ENCODE data around the gene OR6C6.
"Not testable (repeated sequence)": the region's sequence is repeated elsewhere in the genome, so short reads cannot be mapped to it uniquely, and the experiment has no call there.

OR6C6 gene

DNA sequence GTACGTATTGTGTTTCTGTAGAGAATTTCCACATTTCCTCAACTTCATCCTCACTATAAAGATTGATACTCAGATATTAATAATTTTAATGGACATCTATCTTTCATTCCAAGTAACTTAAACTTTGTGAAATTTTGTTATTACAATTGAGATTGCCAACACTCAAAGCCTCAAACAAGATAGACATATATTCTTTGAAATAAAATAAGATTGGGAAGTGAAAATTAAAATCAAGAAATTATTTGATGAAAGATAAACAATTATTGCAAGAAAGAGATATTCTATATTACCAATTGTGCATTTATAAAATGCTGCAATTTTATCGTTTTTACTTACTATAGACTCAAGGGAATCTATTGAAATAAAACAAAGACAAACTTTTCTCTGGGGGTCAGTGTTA is at the start of gene OR6C6:
Gene OR6C6 (minus strand): TSS at position 101 of the 400 bp plus-strand sequence. CDS start 1,337 bp downstream, outside the sequence.
- H3K4me1 Mint-ChIP-seq (ENCODE audit: low read depth) = no peaks in the 10 kb centered on the region

GRCh38 chr12:55336002-55336401 is 39.6 kb upstream of the OR6C6 start:
- H3K36me3 Mint-ChIP-seq (ENCODE audit: low read depth) = no peaks in the 10 kb centered on the region
- H3K4me1 Mint-ChIP-seq (ENCODE audit: low read depth) = no peaks in the 10 kb centered on the region
- no peak overlapping the region for H3K4me3 Mint-ChIP-seq
- no peak for DNase-seq
- no peaks in the 10 kb centered on the region for H3K9me3 Mint-ChIP-seq
- no peak overlapping the region for H3K27ac Mint-ChIP-seq
- H3K27me3 Mint-ChIP-seq = peaks cover 27% of the 10 kb centered on the region

More for the DNA sequence above, at the start of gene OR6C6:
- no peaks in the 10 kb centered on the region for H3K36me3 Mint-ChIP-seq (ENCODE audit: low read depth)
- no peak within 1 kb of the TSS for H3K27ac Mint-ChIP-seq
- no peak for DNase-seq
- no peak within 1 kb of the TSS for H3K4me3 Mint-ChIP-seq
- peaks cover 35% of the 10 kb centered on the region for H3K27me3 Mint-ChIP-seq
- no peaks in the 10 kb centered on the region for H3K9me3 Mint-ChIP-seq

- Mint-ChIP-seq H3K36me3 (ENCODE audit: low read depth) (no peaks in the 10 kb centered on the region), H3K27ac (no peak within 1 kb of the TSS), H3K4me1 (ENCODE audit: low read depth) (no peaks in the 10 kb centered on the region), H3K4me3 (no peak within 1 kb of the TSS), H3K9me3 (no peaks in the 10 kb centered on the region), H3K27me3 (peaks cover 28% of the 10 kb centered on the region)
- DNase-seq = no peak
Measured at GRCh38 chr12:55330446-55330845, 34.1 kb upstream of the OR6C6 start, which contains the start of gene OR6C3. OR6C3 (plus strand) TSS chr12:55330746; CDS start chr12:55331701, 955 bp downstream.

DNA sequence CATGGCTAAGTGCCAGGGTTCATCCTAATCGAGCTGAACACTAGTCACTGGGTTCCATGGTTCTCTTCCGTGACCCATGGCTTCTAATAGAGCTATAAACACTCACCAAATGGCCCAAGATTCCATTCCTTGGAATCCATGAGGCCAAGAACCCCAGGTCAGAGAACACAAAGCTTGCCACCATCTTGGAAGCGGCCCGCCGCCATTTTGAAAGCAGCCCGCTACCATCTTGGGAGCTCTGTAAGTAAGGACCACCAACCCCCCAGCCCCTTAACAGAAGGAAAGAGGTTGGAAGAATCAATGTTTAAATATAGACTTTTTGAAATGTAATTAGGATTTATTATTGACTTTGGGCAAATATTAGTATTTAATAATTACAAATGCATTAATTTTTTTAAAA is 29.4 kb upstream of the OR6C6 start:
- peaks cover 32% of the 10 kb centered on the region for H3K27me3 Mint-ChIP-seq
- not testable (repeated sequence) for H3K4me1 Mint-ChIP-seq (ENCODE audit: low read depth); H3K9me3 Mint-ChIP-seq; H3K36me3 Mint-ChIP-seq (ENCODE audit: low read depth); H3K27ac Mint-ChIP-seq; H3K4me3 Mint-ChIP-seq; DNase-seq

- Mint-ChIP-seq H3K36me3 (ENCODE audit: low read depth) (no peaks in the 10 kb centered on the region), H3K27me3 (peaks cover 27% of the 10 kb centered on the region), H3K4me1 (ENCODE audit: low read depth) (no peaks in the 10 kb centered on the region), H3K27ac (no peak overlapping the region), H3K4me3 (no peak overlapping the region), H3K9me3 (peaks cover 5% of the 10 kb centered on the region)
- no peak for DNase-seq
Measured at GRCh38 chr12:55320201-55320600, 23.8 kb upstream of the OR6C6 start.

GRCh38 chr12:55314043-55314442 is 17.7 kb upstream of the OR6C6 start, which contains the start of gene OR6C1:
OR6C1 (plus strand) TSS chr12:55314343; CDS start chr12:55320600, 6,257 bp downstream.
- H3K4me3 Mint-ChIP-seq = no peak within 1 kb of the TSS
- H3K9me3 Mint-ChIP-seq = peaks cover under 1% of the 10 kb centered on the region
- DNase-seq = no peak
- no peaks in the 10 kb centered on the region for H3K4me1 Mint-ChIP-seq (ENCODE audit: low read depth)
- H3K36me3 Mint-ChIP-seq (ENCODE audit: low read depth) = no peaks in the 10 kb centered on the region
- H3K27ac Mint-ChIP-seq = no peak within 1 kb of the TSS
- peaks cover 22% of the 10 kb centered on the region for H3K27me3 Mint-ChIP-seq

GRCh38 chr12:55289999-55290398 is 6.4 kb downstream of the OR6C6 start:
- no peak overlapping the region for H3K27ac Mint-ChIP-seq

GRCh38 chr12:55280991-55281390 is 15.4 kb downstream of the OR6C6 start:
- H3K36me3 Mint-ChIP-seq (ENCODE audit: low read depth) = no peaks in the 10 kb centered on the region
- no peaks in the 10 kb centered on the region for H3K4me1 Mint-ChIP-seq (ENCODE audit: low read depth)
- H3K27me3 Mint-ChIP-seq = peaks cover 36% of the 10 kb centered on the region
- no peak overlapping the region for H3K27ac Mint-ChIP-seq
- DNase-seq = no peak
- H3K9me3 Mint-ChIP-seq = peaks cover 2% of the 10 kb centered on the region
- H3K4me3 Mint-ChIP-seq = no peak overlapping the region

More at GRCh38 chr12:55289999-55290398, 6.4 kb downstream of the OR6C6 start:
- no peaks in the 10 kb centered on the region for H3K36me3 Mint-ChIP-seq (ENCODE audit: low read depth)
- no peak for DNase-seq
- H3K9me3 Mint-ChIP-seq = no peaks in the 10 kb centered on the region
- H3K4me1 Mint-ChIP-seq (ENCODE audit: low read depth) = no peaks in the 10 kb centered on the region
- no peak overlapping the region for H3K4me3 Mint-ChIP-seq
- peaks cover 27% of the 10 kb centered on the region for H3K27me3 Mint-ChIP-seq

GRCh38 chr12:55258303-55258702 is 38.1 kb downstream of the OR6C6 start:
- Mint-ChIP-seq H3K4me1 (ENCODE audit: low read depth) (no peaks in the 10 kb centered on the region), H3K9me3 (no peaks in the 10 kb centered on the region), H3K27me3 (peaks cover 7% of the 10 kb centered on the region), H3K4me3 (no peak overlapping the region), H3K27ac (no peak overlapping the region), H3K36me3 (ENCODE audit: low read depth) (no peaks in the 10 kb centered on the region)
- DNase-seq = no peak

- no peaks in the 10 kb centered on the region for H3K4me1 Mint-ChIP-seq (ENCODE audit: low read depth)
- peaks cover 7% of the 10 kb centered on the region for H3K27me3 Mint-ChIP-seq
- no peaks in the 10 kb centered on the region for H3K36me3 Mint-ChIP-seq (ENCODE audit: low read depth)
- no peaks in the 10 kb centered on the region for H3K9me3 Mint-ChIP-seq
- DNase-seq = no peak
- no peak overlapping the region for H3K4me3 Mint-ChIP-seq
- H3K27ac Mint-ChIP-seq = no peak overlapping the region
Measured at GRCh38 chr12:55256831-55257230, 39.5 kb downstream of the OR6C6 start.

DNA sequence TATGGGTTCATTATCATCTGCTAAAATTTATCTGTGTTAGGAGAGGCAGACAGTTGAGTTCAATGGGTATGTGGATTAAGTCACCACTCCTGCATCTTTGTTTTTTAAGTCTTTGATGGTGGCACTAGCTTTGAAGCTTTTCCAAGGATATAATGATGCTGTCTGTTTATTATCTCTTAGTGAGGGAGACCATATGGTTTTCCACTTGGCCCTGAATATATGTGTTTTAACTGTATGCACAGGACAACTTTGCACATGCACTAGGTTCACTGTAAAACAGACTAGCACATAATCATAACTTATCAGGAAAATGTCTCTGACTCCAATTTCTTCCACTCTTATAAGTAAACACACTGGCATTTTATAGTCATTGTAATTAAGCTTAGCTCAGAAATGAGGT is 43.1 kb downstream of the OR6C6 start:
- no peaks in the 10 kb centered on the region for H3K4me1 Mint-ChIP-seq (ENCODE audit: low read depth)
- DNase-seq = no peak
- no peaks in the 10 kb centered on the region for H3K36me3 Mint-ChIP-seq (ENCODE audit: low read depth)
- no peak overlapping the region for H3K27ac Mint-ChIP-seq
- H3K4me3 Mint-ChIP-seq = no peak overlapping the region
- H3K9me3 Mint-ChIP-seq = no peaks in the 10 kb centered on the region
- H3K27me3 Mint-ChIP-seq = peaks cover 14% of the 10 kb centered on the region

- no peaks in the 10 kb centered on the region for H3K4me1 Mint-ChIP-seq (ENCODE audit: low read depth)
- DNase-seq = no peak
- H3K4me3 Mint-ChIP-seq = no peak overlapping the region
- H3K27me3 Mint-ChIP-seq = peaks cover 23% of the 10 kb centered on the region
- H3K27ac Mint-ChIP-seq = no peak overlapping the region
- no peaks in the 10 kb centered on the region for H3K36me3 Mint-ChIP-seq (ENCODE audit: low read depth)
- H3K9me3 Mint-ChIP-seq = no peaks in the 10 kb centered on the region
Measured at GRCh38 chr12:55250944-55251343, 45.4 kb downstream of the OR6C6 start.

GRCh38 chr12:55246159-55246558 is 50.2 kb downstream of the OR6C6 start:
- Mint-ChIP-seq H3K4me1 (ENCODE audit: low read depth) (no peaks in the 10 kb centered on the region), H3K27me3 (peaks cover 34% of the 10 kb centered on the region), H3K4me3 (no peak overlapping the region), H3K27ac (no peak overlapping the region), H3K9me3 (no peaks in the 10 kb centered on the region), H3K36me3 (ENCODE audit: low read depth) (no peaks in the 10 kb centered on the region)
- no peak for DNase-seq

DNA sequence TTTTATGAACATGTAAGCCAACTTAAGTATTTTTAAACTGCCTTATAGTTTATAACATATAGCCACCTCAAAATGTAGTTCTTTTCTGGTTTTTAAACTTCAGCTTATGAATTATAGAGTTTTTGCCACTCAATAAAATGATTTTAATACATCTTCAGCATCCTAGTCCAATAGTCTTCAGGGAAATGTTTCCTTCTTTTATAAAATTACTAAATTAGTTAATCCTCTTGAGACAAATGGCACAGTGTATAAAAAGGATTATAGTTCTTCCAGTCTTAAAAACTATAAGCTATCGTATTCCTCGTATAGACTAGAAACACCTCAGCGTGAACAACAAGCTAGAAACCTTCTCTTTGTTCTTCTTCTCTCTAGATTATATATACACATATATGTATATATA is 52.1 kb downstream of the OR6C6 start, which contains the start of gene OR6C74:
Gene OR6C74 (plus strand): TSS at position 301 of the 400 bp plus-strand sequence. CDS start 2,679 bp downstream, outside the sequence.
- DNase-seq = no peak
- Mint-ChIP-seq H3K9me3 (no peaks in the 10 kb centered on the region), H3K36me3 (ENCODE audit: low read depth) (no peaks in the 10 kb centered on the region), H3K4me3 (no peak within 1 kb of the TSS), H3K27ac (no peak within 1 kb of the TSS), H3K4me1 (ENCODE audit: low read depth) (no peaks in the 10 kb centered on the region), H3K27me3 (peaks cover 32% of the 10 kb centered on the region)

Data from activated T-cell treated with anti-CD3 and anti-CD28 coated beads, Interleukin-2, amount 50 U/mL, for 24 hours (primary cell).